LoVo (cell line): ENCODE data around the gene EFCAB11.

Experiments
- DNase-seq: peaks from one replicate; pipeline ENCODE4 v3.0.0-alpha.2; 2016; ENCODE audit warnings: low spot score

The EFCAB11 gene

GRCh38 chr14:89957376-89957775, 2.8 kb upstream of the EFCAB11 start:
- DNase-seq: no peak

GRCh38 chr14:89956661-89957009, 2.1 kb upstream of the EFCAB11 start:
- DNase-seq: no peak

- DNase-seq: peak; percentile 98
Measured at GRCh38 chr14:89955745-89956660, 1.5 kb upstream of the EFCAB11 start, which contains the start of gene TDP1. Gene TDP1 (plus strand): TSS chr14:89955927. CDS start chr14:89963115, 7,188 bp downstream.

- DNase-seq: no peak
Measured at GRCh38 chr14:89955022-89955744, 653 bp upstream of the EFCAB11 start.

GRCh38 chr14:89953602-89954001, 928 bp downstream of the EFCAB11 start:
- DNase-seq: no peak

GRCh38 chr14:89952576-89952975, 2.0 kb downstream of the EFCAB11 start:
- DNase-seq: no peak

GRCh38 chr14:89947344-89947743, 7.2 kb downstream of the EFCAB11 start:
- no peak for DNase-seq

- DNase-seq: no peak
Measured at GRCh38 chr14:89941830-89942377, 12.6 kb downstream of the EFCAB11 start.

- DNase-seq: no peak
Measured at GRCh38 chr14:89936654-89937185, 17.8 kb downstream of the EFCAB11 start.

GRCh38 chr14:89933002-89933401, 21.5 kb downstream of the EFCAB11 start:
- no peak for DNase-seq

GRCh38 chr14:89927186-89927865, 27.2 kb downstream of the EFCAB11 start:
- no peak for DNase-seq

- no peak for DNase-seq
Measured at GRCh38 chr14:89926694-89927093, 27.8 kb downstream of the EFCAB11 start.

GRCh38 chr14:89924268-89924667, 30.3 kb downstream of the EFCAB11 start:
- DNase-seq: no peak

GRCh38 chr14:89922031-89922907, 32.3 kb downstream of the EFCAB11 start:
- DNase-seq: no peak

GRCh38 chr14:89921346-89921745, 33.2 kb downstream of the EFCAB11 start:
- no peak for DNase-seq

- no peak for DNase-seq
Measured at GRCh38 chr14:89920056-89920455, 34.5 kb downstream of the EFCAB11 start.

GRCh38 chr14:89918721-89919120, 35.8 kb downstream of the EFCAB11 start:
- no peak for DNase-seq

- DNase-seq: peak; percentile 65
Measured at GRCh38 chr14:89915114-89915878, 39.2 kb downstream of the EFCAB11 start.

GRCh38 chr14:89912667-89913211, 41.8 kb downstream of the EFCAB11 start:
- DNase-seq: no peak

GRCh38 chr14:89912221-89912620, 42.3 kb downstream of the EFCAB11 start:
- no peak for DNase-seq
